ENCODE results near the gene HTR1D. TPM values are rescaled to one million over a fixed set of nuclear protein-coding genes. Genes with fewer than 3 reads are reported as not detected.

The HTR1D gene
- total RNA-seq, 1 donor from 2014 or later = not detected

DNA sequence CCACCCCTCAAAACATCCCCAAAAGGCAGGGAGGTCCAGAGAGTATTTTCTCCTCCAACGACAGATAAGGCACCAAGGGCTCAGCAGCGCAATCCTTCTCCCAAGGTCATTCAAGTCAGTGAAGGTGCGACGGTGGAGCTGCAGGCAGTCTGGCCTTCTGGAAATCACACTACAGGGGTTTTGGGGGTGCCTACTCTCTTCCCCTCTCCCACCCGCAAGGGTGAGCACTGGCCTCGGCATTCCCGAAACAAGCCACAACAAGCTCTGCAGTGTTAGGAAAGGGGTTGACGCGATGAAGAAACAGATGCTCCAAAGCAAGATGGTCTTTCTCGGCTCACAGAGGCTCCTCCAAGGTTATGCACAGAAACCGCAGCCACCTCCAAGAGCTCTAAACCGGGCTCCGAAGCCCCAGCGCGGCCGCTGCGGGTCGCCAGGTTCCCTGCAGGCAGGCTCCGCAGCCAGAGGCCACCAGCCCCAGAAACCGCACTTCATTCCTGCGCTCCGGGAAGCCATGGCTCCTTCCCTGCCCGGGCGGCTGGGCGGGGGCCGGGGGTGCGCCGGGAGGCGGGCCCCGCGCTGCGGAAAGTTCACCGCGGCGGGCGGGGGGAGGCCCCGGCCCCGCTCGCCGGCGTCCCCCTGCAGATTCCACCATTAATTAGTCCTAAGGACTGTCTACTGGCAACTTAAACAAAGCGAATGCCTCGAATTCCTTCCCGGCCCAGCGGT, 49.8 kb downstream of the HTR1D start:
- TF ChIP-seq, protein P1, sequence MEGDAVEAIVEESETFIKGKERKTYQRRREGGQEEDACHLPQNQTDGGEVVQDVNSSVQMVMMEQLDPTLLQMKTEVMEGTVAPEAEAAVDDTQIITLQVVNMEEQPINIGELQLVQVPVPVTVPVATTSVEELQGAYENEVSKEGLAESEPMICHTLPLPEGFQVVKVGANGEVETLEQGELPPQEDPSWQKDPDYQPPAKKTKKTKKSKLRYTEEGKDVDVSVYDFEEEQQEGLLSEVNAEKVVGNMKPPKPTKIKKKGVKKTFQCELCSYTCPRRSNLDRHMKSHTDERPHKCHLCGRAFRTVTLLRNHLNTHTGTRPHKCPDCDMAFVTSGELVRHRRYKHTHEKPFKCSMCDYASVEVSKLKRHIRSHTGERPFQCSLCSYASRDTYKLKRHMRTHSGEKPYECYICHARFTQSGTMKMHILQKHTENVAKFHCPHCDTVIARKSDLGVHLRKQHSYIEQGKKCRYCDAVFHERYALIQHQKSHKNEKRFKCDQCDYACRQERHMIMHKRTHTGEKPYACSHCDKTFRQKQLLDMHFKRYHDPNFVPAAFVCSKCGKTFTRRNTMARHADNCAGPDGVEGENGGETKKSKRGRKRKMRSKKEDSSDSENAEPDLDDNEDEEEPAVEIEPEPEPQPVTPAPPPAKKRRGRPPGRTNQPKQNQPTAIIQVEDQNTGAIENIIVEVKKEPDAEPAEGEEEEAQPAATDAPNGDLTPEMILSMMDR (IDR thresholded peaks at IDR 0.05) = no peak
- intact Hi-C loops (cut with DNase I) = loop anchor here (1.0 to 5.0 kb wide), 2 partner anchors 10 to 65 kb away; no protein-coding TSS in a partner anchor
- H3K4me1 ChIP-seq = peaks cover 7 to 28% of the 10 kb centered on the region in 2 donors

DNA sequence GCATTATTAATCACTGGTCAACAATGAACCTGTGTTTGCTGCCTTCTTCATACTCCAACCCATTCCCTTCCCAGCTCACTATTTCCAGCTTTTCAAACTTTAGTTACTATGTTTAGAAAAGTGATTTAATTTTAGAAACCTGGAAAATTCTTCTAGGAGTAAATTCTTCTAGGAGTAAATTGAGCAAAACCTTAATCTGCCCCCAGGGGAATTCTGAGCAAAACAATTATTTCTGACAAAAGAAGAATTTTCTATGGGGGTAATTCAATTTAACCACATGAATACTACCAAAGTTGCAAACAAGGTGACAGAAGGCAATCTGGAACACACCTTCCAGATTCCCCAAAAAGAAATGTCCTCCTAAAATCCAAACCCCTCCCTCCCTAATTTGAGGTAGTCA, 50.4 kb downstream of the HTR1D start:
- intact Hi-C loops (cut with DNase I) = loop anchor here (5.0 kb wide), 1 partner anchor 65 kb away; no protein-coding TSS in a partner anchor
- Histone ChIP-seq H3K4me1 (peaks cover 7 to 28% of the 10 kb centered on the region in 2 donors), H3K9me3 (no peaks in the 10 kb centered on the region), H3K4me3 (peak overlapping the region; percentile 93 to 98), H3K36me3 (no peaks in the 10 kb centered on the region), H3K27ac (peak overlapping the region; percentile 86 to 92), H3K27me3 (no peaks in the 10 kb centered on the region)
- no peak for DNase-seq (ENCODE audit: low spot score in 2 of 2)
- TF ChIP-seq, protein P1 (IDR thresholded peaks at IDR 0.05) = no peak

More for the DNA sequence above, 49.8 kb downstream of the HTR1D start:
- H3K27ac ChIP-seq = peak overlapping the region; percentile 86 to 92
- DNase-seq (ENCODE audit: low spot score in 2 of 2) = peak in 1 of 2 donors; percentile 71
- no peaks in the 10 kb centered on the region for H3K9me3 ChIP-seq
- H3K36me3 ChIP-seq = no peaks in the 10 kb centered on the region
- H3K4me3 ChIP-seq = peak overlapping the region; percentile 93 to 98
- no peaks in the 10 kb centered on the region for H3K27me3 ChIP-seq

DNA sequence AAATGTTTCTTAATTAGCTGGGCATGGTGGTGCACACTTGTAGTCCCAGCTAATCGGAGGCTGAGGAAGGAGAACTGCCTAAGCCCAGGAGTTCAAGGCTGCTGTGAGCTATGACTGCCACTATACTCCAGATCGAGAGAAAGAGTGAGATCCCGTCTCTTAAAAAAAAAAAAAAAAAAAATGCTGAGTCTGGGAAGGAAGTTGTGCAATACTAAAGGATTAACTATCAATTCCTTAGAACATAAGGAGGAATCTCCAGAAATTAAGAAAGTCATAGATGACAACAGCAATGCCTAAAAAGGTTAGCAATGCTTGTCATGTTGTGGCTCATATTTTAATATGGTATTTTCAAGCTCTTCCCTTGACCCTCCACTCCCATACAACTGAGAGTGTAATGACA, 53.9 kb downstream of the HTR1D start:
- no peaks in the 10 kb centered on the region for H3K27me3 ChIP-seq
- TF ChIP-seq, protein P1 (IDR thresholded peaks at IDR 0.05) = no peak
- no peaks in the 10 kb centered on the region for H3K9me3 ChIP-seq
- H3K4me3 ChIP-seq = no peak overlapping the region
- H3K4me1 ChIP-seq = peaks cover 0 to 20% of the 10 kb centered on the region in 2 donors
- intact Hi-C loops (cut with DNase I) = no loop called here
- DNase-seq (ENCODE audit: low spot score in 2 of 2) = no peak
- H3K27ac ChIP-seq = no peak overlapping the region
- H3K36me3 ChIP-seq = no peaks in the 10 kb centered on the region

DNA sequence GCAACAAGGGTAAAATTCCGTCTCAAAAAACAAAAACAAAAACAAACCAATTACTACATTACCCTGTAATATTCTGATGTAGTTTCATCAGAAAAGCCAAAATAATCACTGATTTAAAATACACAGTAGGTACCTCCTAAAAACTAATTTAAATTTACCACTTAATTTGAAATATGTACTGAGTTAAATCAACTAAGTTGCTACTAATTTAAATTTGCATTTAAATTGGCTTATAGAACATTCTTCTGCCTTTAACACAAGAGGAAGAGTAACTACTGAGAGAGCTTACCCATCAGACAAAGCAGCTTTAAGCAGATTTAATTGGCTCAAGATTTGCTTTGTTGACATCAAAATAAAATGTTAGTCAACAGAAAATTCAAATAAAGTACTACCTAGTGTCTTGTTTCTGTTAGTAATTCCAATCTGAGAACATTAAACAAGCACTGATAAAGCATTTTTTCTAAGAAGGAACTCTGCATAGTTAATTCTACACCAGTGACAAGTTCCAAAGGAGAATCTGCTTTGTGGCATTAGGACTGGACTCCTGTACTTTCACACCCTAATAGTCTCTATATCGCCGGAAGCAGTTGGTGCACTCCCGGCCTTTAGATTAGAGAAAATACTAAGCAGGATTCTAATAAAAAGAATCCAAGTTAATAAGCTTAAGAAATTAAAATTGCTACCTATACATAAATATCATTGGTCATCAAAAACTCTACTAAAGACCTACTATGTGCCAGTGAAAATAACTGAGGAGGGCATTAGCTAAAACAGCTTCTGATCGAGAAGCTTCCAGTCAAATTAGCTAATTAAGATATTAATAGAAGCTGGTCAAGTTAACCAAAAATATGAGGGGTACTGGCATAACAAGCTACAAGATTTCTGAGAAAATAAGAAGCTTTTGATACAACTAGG, 57.1 kb downstream of the HTR1D start:
- no peaks in the 10 kb centered on the region for H3K9me3 ChIP-seq
- peaks cover 2 to 5% of the 10 kb centered on the region in 2 donors for H3K4me1 ChIP-seq
- H3K27ac ChIP-seq = no peak overlapping the region
- H3K4me3 ChIP-seq = no peak overlapping the region
- TF ChIP-seq, protein P1 (IDR thresholded peaks at IDR 0.05) = no peak
- no peak for DNase-seq (ENCODE audit: low spot score in 2 of 2)
- H3K36me3 ChIP-seq = no peaks in the 10 kb centered on the region
- no peaks in the 10 kb centered on the region for H3K27me3 ChIP-seq
- intact Hi-C loops (cut with DNase I) = no loop called here

DNA sequence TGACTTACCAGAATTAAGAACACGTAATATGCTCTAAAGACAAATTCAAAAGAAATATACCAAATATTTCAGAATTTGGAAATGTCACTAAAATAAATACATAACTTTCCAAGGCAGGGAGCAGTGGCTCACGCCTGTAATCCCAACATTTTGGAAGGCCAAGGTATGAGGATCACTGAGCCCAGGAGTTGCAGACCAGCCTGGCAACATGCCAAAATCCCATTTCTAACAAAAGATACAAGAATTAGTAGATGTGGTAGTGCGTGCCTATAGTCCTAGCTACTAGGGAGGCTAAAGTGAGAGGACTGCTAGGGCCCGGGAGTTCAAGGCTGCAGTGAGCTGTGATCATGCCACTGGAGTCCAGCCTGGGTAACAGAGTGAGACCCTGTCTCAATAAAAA, 60.4 kb downstream of the HTR1D start:
- Histone ChIP-seq H3K27me3 (no peaks in the 10 kb centered on the region), H3K27ac (no peak overlapping the region), H3K36me3 (no peaks in the 10 kb centered on the region), H3K4me3 (no peak overlapping the region), H3K9me3 (no peaks in the 10 kb centered on the region), H3K4me1 (peaks cover 0 to 2% of the 10 kb centered on the region in 2 donors)
- TF ChIP-seq, protein P1 (IDR thresholded peaks at IDR 0.05) = no peak
- no peak for DNase-seq (ENCODE audit: low spot score in 2 of 2)
- intact Hi-C loops (cut with DNase I) = no loop called here

All from ascending aorta (tissue), 2 donors.